Progenitor cell of endocrine pancreas (in vitro differentiated cells): Measurements from ENCODE around the gene COL26A1. TPM values are rescaled to one million over a fixed set of nuclear protein-coding genes. Genes with fewer than 3 reads are reported as not detected.

Experiments used
- DNase-seq: peaks from one replicate; pipeline ENCODE4 v3.0.0; 2021; ENCODE audit warnings: low spot score; ENCODE audit not compliant: unreplicated experiment
- H3K27ac Mint-ChIP-seq: 2 replicates; pipeline ENCODE4 v1.8.0; 2021; ENCODE audit warnings: mild to moderate bottlenecking, moderate library complexity, mixed read lengths
- H3K27me3 Mint-ChIP-seq: 2 replicates; pipeline ENCODE4 v1.8.0; 2021; ENCODE audit warnings: mixed read lengths
- H3K36me3 Mint-ChIP-seq: 2 replicates; pipeline ENCODE4 v1.8.0; 2022; ENCODE audit warnings: mixed read lengths; ENCODE audit not compliant: insufficient read depth
- H3K4me1 Mint-ChIP-seq: 2 replicates; pipeline ENCODE4 v1.8.0; 2021; ENCODE audit warnings: low read depth, mixed read lengths
- H3K4me3 Mint-ChIP-seq: 2 replicates; pipeline ENCODE4 v1.8.0; 2021; ENCODE audit warnings: low read depth, mild to moderate bottlenecking, moderate library complexity, mixed read lengths
- H3K9me3 Mint-ChIP-seq: 2 replicates; pipeline ENCODE4 v1.8.0; 2021; ENCODE audit warnings: low read depth, mixed read lengths
- CTCF ChIP-seq: fragments of 200-600 bp; sonication (generic); IDR thresholded peaks from one replicate; pipeline ENCODE4 v1.5.0; 2021; ENCODE audit warnings: antibody characterized with exemption, mild to moderate bottlenecking; ENCODE audit not compliant: unreplicated experiment
- total RNA-seq: library from RNA; stranded (reverse); gene quantifications from 2 replicates; pipeline ENCODE4 v1.2.1, GENCODE V29; 2021

The COL26A1 gene
- total RNA-seq, 1 donor from 2014 or later, result 46.2 TPM

GRCh38 chr7:101379302-101379701, 16.6 kb downstream of the COL26A1 start:
- no peak overlapping the region for H3K27ac Mint-ChIP-seq
- no peak for TF ChIP-seq CTCF
- peaks cover 7% of the 10 kb centered on the region for H3K9me3 Mint-ChIP-seq
- no peak for DNase-seq
- H3K4me3 Mint-ChIP-seq, result no peak overlapping the region
- peaks cover 12% of the 10 kb centered on the region for H3K36me3 Mint-ChIP-seq
- no peaks in the 10 kb centered on the region for H3K27me3 Mint-ChIP-seq
- H3K4me1 Mint-ChIP-seq, result peaks cover 2% of the 10 kb centered on the region

GRCh38 chr7:101381549-101382111, 19.0 kb downstream of the COL26A1 start:
- H3K27ac Mint-ChIP-seq, result no peak overlapping the region
- H3K9me3 Mint-ChIP-seq, result peaks cover 7% of the 10 kb centered on the region
- H3K4me1 Mint-ChIP-seq, result peaks cover 4% of the 10 kb centered on the region
- peaks cover 12% of the 10 kb centered on the region for H3K36me3 Mint-ChIP-seq
- no peak overlapping the region for H3K4me3 Mint-ChIP-seq
- no peak for DNase-seq
- no peak for TF ChIP-seq CTCF
- no peaks in the 10 kb centered on the region for H3K27me3 Mint-ChIP-seq

GRCh38 chr7:101382937-101383336, 20.3 kb downstream of the COL26A1 start:
- Mint-ChIP-seq H3K9me3 (peaks cover 7% of the 10 kb centered on the region), H3K4me1 (peaks cover 5% of the 10 kb centered on the region), H3K27me3 (no peaks in the 10 kb centered on the region), H3K36me3 (peaks cover 12% of the 10 kb centered on the region), H3K4me3 (no peak overlapping the region), H3K27ac (no peak overlapping the region)
- no peak for DNase-seq
- TF ChIP-seq CTCF, result no peak

GRCh38 chr7:101386177-101386557, 23.5 kb downstream of the COL26A1 start:
- no peak for DNase-seq
- TF ChIP-seq CTCF, result no peak
- Mint-ChIP-seq H3K27me3 (no peaks in the 10 kb centered on the region), H3K4me1 (peaks cover 6% of the 10 kb centered on the region), H3K9me3 (peaks cover 5% of the 10 kb centered on the region), H3K27ac (peak overlapping the region; percentile 37), H3K36me3 (peaks cover 4% of the 10 kb centered on the region), H3K4me3 (no peak overlapping the region)

- TF ChIP-seq CTCF, result no peak
- Mint-ChIP-seq H3K27me3 (no peaks in the 10 kb centered on the region), H3K27ac (peak overlapping the region; percentile 37), H3K36me3 (peaks cover under 1% of the 10 kb centered on the region), H3K9me3 (no peaks in the 10 kb centered on the region), H3K4me1 (peaks cover 6% of the 10 kb centered on the region), H3K4me3 (no peak overlapping the region)
- DNase-seq, result no peak
Measured at GRCh38 chr7:101386558-101387231, 24.0 kb downstream of the COL26A1 start.
